C4-2B (cell line): ENCODE results near the gene UGT3A1.

Experiments
- CTCF ChIP-seq: fragments of 450-650 bp; conservative IDR thresholded peaks from 2 replicates; pipeline ENCODE4 v1.5.1; 2017; ENCODE audit warnings: mild to moderate bottlenecking
- ZFX ChIP-seq: fragments of 450-650 bp; IDR thresholded peaks from 2 replicates; pipeline ENCODE4 v1.6.1; 2017

GRCh38 chr5:35947085-35947484, 44.1 kb downstream of the UGT3A1 start:
- TF ChIP-seq CTCF (no peak), ZFX (no peak)
